Skeletal muscle tissue (tissue), 4 donors: Measurements from ENCODE around the gene RTN4RL1. TPM values are rescaled to one million over a fixed set of nuclear protein-coding genes. Genes with fewer than 3 reads are reported as not detected.

Experiments used
- H3K27ac ChIP-seq: one replicate; pipeline ENCODE4 v1.7.0; 2013; ENCODE audit warnings: mild to moderate bottlenecking, low read depth, low read length, inconsistent platforms
- H3K27me3 ChIP-seq, 3 donors: one replicate each; pipeline ENCODE4 v1.7.0; 2013; ENCODE audit warnings: low read length in 3 of 3; ENCODE audit not compliant: control insufficient read depth in 3 of 3, insufficient read depth in 3 of 3
- H3K36me3 ChIP-seq, 3 donors: one replicate each; pipeline ENCODE4 v1.7.0; 2013; ENCODE audit warnings: low read length in 3 of 3; ENCODE audit not compliant: control insufficient read depth in 3 of 3, insufficient read depth in 3 of 3
- H3K4me1 ChIP-seq, 3 donors: one replicate each; pipeline ENCODE4 v1.7.0; 2013; ENCODE audit warnings: low read length in 3 of 3, mild to moderate bottlenecking in 3 of 3; ENCODE audit not compliant: control insufficient read depth in 3 of 3, insufficient read depth in 3 of 3
- H3K4me3 ChIP-seq, 3 donors: one replicate each; pipeline ENCODE4 v1.7.0; 2013; ENCODE audit warnings: low read length in 3 of 3
- H3K9ac ChIP-seq, 3 donors: one replicate each; pipeline ENCODE4 v1.7.0; 2013; ENCODE audit warnings: low read length in 3 of 3, mild to moderate bottlenecking in 3 of 3, moderate library complexity in 2 of 3, low read depth in 1 of 3
- H3K9me3 ChIP-seq, 3 donors: one replicate each; pipeline ENCODE4 v1.7.0; 2013; ENCODE audit warnings: low read length in 3 of 3; ENCODE audit not compliant: control insufficient read depth in 3 of 3
- total RNA-seq: library from RNA; depleted of rRNA; stranded (reverse); fragments of >200 nt; gene quantifications from one replicate; pipeline ENCODE4 v1.2.3, GENCODE V29; 2014
- donor health status: Osteomylitis.

Gene RTN4RL1, protein sequence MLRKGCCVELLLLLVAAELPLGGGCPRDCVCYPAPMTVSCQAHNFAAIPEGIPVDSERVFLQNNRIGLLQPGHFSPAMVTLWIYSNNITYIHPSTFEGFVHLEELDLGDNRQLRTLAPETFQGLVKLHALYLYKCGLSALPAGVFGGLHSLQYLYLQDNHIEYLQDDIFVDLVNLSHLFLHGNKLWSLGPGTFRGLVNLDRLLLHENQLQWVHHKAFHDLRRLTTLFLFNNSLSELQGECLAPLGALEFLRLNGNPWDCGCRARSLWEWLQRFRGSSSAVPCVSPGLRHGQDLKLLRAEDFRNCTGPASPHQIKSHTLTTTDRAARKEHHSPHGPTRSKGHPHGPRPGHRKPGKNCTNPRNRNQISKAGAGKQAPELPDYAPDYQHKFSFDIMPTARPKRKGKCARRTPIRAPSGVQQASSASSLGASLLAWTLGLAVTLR
- total RNA-seq: 1.0 TPM

DNA sequence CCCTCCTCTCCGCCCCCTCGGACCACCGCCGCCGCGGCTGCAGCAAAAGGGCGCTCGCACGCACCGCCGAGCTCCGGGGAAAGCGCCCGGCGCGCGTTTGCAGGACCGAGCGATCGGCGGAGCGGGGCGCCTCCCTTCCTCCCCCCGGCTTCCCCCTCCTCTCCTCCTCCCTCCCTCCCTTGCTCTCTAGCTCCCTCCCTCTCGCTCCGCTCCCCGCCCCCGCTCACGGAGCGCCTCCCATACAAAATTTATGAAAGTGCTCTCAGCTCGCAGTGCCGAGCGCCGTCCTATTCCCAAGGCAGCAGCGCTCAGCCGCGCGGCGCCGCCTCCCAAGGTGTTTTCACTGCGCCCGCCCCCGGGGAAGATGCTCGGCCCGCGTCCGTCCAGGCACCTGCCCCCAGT is at the start of gene RTN4RL1:
Gene RTN4RL1 (minus strand): TSS at position 115 of the 402 bp plus-strand sequence. CDS start 469 bp downstream, outside the sequence.
- peak within 1 kb of the TSS; percentile 64 to 80 (median 68) for H3K9ac ChIP-seq
- peaks cover 13 to 31% (median 22%) of the 10 kb centered on the region in 3 donors for H3K27me3 ChIP-seq
- H3K27ac ChIP-seq: peak within 1 kb of the TSS; percentile 36
- no peaks in the 10 kb centered on the region for H3K9me3 ChIP-seq
- H3K36me3 ChIP-seq: peaks cover 0 to 2% (median 0%) of the 10 kb centered on the region in 3 donors
- peak within 1 kb of the TSS; percentile 63 to 74 (median 70) for H3K4me3 ChIP-seq
- H3K4me1 ChIP-seq: peaks cover 14 to 32% (median 23%) of the 10 kb centered on the region in 3 donors

DNA sequence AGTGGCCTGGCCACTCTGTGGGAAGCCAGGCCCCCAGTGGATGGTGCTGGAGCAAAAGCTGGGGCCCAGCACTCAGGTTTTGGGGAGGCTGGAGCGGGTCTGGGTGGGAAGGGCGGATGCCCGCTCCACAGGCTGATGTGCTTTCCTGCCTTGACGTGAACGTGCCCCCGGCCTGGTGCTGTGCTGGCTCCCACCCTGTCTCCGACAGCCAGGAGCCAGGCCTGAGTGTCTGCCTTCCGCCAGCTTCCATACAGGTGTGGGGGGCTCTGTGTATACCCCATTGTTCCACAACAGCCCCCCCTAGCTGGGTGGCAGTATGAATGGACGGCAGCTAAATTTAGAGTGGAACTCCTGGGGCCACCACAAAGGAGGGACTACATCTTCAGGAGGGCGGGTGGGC is 49.8 kb upstream of the RTN4RL1 start:
- H3K9me3 ChIP-seq: no peaks in the 10 kb centered on the region
- H3K27me3 ChIP-seq: no peaks in the 10 kb centered on the region
- H3K9ac ChIP-seq: peak overlapping the region in 2 of 3 donors; percentile 40 to 45
- H3K36me3 ChIP-seq: peaks cover 14 to 19% (median 19%) of the 10 kb centered on the region in 3 donors
- H3K4me3 ChIP-seq: no peak overlapping the region
- peak overlapping the region; percentile 55 for H3K27ac ChIP-seq
- H3K4me1 ChIP-seq: peaks cover 46 to 65% (median 58%) of the 10 kb centered on the region in 3 donors

DNA sequence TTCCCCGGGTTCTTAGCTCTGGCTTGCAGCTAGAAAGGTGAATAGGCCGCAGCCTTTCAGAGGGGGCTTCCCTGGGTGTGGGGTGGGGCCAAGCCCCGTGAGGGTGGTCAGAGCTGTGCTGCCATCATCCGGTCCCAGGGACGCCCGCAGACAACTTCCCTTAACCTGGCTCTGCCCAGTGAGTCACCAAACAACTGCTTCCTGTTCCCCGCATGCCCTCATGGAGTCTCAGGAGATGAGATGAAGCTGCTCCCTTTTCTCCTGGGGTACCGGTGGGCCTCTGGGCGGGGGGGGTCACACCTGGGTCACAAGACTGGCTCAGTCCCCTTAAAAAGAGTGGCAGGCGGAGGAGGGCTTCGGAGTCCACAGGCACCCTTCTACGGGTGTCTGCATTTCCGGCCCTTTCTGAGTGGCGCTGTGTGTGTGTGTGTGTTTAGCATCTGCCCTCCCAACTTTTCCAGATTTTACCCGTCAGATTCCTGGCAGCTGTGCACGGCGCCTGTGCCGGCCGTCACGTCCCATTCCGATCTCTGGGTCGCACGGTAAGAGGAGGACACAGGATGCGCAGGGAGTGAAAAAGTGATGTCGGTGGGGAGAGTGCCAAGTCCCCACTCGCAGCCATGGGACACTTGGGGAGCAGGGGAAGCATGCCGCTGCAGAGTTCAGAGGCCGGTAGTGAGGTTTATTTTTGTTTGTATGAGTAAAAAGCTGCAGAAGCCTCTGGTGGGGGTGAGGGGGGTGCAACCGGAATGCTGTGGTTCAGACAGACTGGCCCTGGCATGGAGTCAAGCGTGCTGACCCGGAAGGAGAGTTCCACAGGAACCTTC is 46.5 kb upstream of the RTN4RL1 start:
- peaks cover 14 to 19% (median 17%) of the 10 kb centered on the region in 3 donors for H3K36me3 ChIP-seq
- H3K9me3 ChIP-seq: no peaks in the 10 kb centered on the region
- peak overlapping the region; percentile 87 for H3K27ac ChIP-seq
- peak overlapping the region in 2 of 3 donors; percentile 8 to 33 for H3K9ac ChIP-seq
- H3K27me3 ChIP-seq: no peaks in the 10 kb centered on the region
- H3K4me3 ChIP-seq: no peak overlapping the region
- H3K4me1 ChIP-seq: peaks cover 56 to 72% (median 65%) of the 10 kb centered on the region in 3 donors

DNA sequence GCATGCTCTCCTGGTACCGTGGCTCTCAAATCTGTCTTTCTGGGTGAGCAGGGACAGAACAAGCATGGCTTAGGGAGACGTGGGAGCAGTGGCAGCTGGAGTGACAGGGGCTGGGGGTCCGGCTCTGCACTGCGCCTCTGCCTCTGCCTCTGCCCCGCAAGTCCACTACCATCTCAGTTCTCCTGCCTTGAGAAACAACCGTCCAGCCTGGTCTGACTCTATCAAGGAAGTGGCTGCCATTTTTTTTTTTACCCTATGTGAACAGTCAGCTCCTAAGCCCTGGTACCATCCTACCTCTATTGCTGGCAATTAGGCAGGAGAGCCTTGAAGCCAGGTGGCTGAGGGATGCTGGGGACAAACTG is 45.9 kb upstream of the RTN4RL1 start:
- H3K27ac ChIP-seq: peak overlapping the region; percentile 87
- no peak overlapping the region for H3K4me3 ChIP-seq
- H3K4me1 ChIP-seq: peaks cover 56 to 72% (median 65%) of the 10 kb centered on the region in 3 donors
- H3K9ac ChIP-seq: peak overlapping the region in 1 of 3 donors; percentile 33
- H3K27me3 ChIP-seq: no peaks in the 10 kb centered on the region
- no peaks in the 10 kb centered on the region for H3K9me3 ChIP-seq
- peaks cover 17 to 20% (median 19%) of the 10 kb centered on the region in 3 donors for H3K36me3 ChIP-seq

DNA sequence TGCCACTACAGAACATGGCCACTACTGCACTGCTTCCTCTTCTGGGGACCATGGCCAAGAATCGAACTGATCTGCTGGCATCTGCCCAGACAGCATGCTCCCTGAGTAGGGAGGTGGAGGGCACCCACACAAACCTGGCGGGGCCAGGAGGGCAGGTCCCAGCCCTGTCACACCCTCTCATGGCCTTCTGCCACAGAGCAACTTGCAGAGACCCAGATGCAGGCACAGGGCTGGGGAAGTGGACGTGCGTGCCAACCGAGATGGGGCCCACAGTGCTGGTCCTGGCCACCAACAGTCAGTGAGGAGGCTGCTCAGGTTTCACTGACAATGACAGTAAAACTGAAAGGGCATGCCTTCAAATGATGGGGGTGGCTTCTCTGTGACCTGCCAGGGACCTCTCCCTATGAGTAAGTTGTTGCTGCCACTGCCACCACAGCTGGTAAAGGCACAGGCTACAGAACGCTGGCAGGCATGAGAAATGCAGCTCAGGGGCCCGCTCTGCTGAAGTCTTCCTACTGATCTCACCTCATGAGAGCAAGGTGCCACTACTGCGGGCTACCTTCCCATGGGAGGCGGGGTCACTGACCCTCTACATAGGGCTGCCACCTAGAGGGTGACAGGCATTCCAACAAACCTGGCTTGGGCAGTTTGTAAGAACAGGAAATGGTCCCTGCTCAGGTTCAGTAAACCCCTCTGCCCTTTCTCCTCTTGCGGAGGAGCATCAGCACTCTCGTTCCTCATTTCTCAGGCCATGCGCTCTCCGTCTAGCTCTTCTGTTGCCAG is 45.3 kb upstream of the RTN4RL1 start:
- Histone ChIP-seq H3K9ac (peak overlapping the region in 1 of 3 donors; percentile 33), H3K4me1 (peaks cover 56 to 72% (median 65%) of the 10 kb centered on the region in 3 donors)

DNA sequence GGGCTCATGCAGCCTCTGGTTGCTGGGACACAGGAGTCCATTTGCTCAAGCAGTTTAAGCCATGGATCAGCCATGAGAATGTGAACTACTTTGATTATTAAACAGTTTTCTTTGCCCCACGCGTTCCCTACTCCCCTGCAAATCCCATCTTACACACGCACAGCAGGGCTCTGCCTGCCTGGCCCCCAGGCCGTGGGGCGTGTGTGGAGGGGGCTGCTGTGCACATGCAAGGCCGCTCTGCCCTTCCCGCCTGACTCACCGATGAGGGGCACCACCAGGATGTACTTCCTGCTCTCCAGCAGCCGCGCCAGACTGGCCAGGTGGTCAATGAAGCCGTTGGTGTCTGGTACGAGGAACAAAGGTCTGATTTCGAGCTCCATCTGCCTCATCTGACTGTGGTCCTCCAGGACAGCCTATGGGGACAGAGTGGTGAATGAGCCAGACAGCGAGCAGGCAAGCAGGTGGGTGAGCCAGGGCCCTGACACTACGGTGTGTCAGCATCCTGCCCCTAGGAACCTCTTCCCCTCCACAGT is 43.5 kb upstream of the RTN4RL1 start:
- Histone ChIP-seq H3K27me3 (no peaks in the 10 kb centered on the region), H3K4me1 (peaks cover 70 to 76% (median 72%) of the 10 kb centered on the region in 3 donors), H3K27ac (peak overlapping the region; percentile 76), H3K36me3 (peaks cover 32 to 37% (median 33%) of the 10 kb centered on the region in 3 donors), H3K4me3 (no peak overlapping the region), H3K9me3 (no peaks in the 10 kb centered on the region), H3K9ac (peak overlapping the region in 2 of 3 donors; percentile 32 to 40)

More for the DNA sequence above, 45.3 kb upstream of the RTN4RL1 start:
- H3K27me3 ChIP-seq: no peaks in the 10 kb centered on the region
- H3K36me3 ChIP-seq: peaks cover 19 to 23% (median 20%) of the 10 kb centered on the region in 3 donors
- peak overlapping the region; percentile 87 for H3K27ac ChIP-seq
- peak overlapping the region in 1 of 3 donors; percentile 13 for H3K4me3 ChIP-seq
- no peaks in the 10 kb centered on the region for H3K9me3 ChIP-seq

DNA sequence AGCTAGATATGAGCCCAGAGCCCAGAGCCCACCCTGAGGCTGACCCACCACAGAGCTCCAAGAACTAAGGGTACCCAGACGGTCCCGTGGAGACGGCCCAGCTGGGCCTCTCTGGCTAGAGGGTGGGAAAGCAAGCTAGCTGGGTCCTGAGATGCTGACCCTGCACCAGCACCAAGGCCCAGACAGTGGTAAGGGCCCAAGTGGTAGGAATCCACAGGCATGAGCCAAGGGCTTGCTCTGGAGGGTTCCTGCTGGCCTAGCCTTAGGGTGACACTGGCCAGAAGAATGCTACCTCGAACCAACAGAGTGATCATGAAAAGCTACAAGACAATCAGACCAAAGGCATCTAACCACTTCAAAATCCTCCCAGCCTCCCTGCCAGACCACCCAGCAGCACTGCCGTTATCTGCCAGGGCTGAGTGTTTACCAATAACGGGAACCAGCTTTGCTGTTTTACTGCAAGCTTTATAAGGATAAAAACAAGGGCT is 42.9 kb upstream of the RTN4RL1 start:
- no peaks in the 10 kb centered on the region for H3K9me3 ChIP-seq
- H3K4me3 ChIP-seq: peak overlapping the region in 2 of 3 donors; percentile 6 to 24
- peaks cover 74 to 81% (median 75%) of the 10 kb centered on the region in 3 donors for H3K4me1 ChIP-seq
- peaks cover 32 to 40% (median 33%) of the 10 kb centered on the region in 3 donors for H3K36me3 ChIP-seq
- H3K27ac ChIP-seq: peak overlapping the region; percentile 76
- no peaks in the 10 kb centered on the region for H3K27me3 ChIP-seq
- peak overlapping the region in 2 of 3 donors; percentile 8 to 32 for H3K9ac ChIP-seq

DNA sequence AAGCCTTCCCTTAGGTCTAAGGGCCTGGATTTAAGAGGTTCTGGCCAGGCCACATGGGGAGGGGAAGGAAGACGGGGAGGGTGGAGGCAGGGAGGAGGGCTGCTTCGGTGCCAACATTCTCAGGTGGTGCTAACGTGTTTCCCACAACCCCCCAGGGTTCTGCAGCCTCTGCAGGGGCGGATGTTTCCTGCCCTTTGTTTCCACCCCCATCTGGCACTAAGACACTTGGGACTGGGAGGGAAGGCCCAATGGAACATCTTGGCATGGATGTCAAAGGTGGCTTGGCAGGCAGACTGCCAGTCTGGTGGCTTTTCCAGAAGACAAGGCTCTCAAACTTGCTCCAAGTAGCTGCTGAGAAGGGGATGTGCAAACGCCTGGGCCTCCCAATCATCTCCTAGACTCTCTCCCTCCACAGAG is 42.5 kb upstream of the RTN4RL1 start:
- no peak overlapping the region for H3K4me3 ChIP-seq
- no peaks in the 10 kb centered on the region for H3K27me3 ChIP-seq
- H3K27ac ChIP-seq: peak overlapping the region; percentile 76
- H3K9ac ChIP-seq: peak overlapping the region in 2 of 3 donors; percentile 54 to 66
- no peaks in the 10 kb centered on the region for H3K9me3 ChIP-seq
- H3K4me1 ChIP-seq: peaks cover 75 to 85% (median 77%) of the 10 kb centered on the region in 3 donors
- H3K36me3 ChIP-seq: peaks cover 32 to 40% (median 34%) of the 10 kb centered on the region in 3 donors
